Measurements from ENCODE around the gene ING4.

ING4 gene

GRCh38 chr12:6632026-6632983 is 30.6 kb downstream of the ING4 start:
- DNase-seq = peak; percentile 43 to 65

GRCh38 chr12:6631549-6631961 is 31.4 kb downstream of the ING4 start:
- DNase-seq = no peak

- DNase-seq = no peak
Observed at GRCh38 chr12:6630736-6631135, 32.2 kb downstream of the ING4 start.

- DNase-seq = no peak
Observed at GRCh38 chr12:6627616-6628015, 35.3 kb downstream of the ING4 start.

- DNase-seq = peak; percentile 33 to 41
Observed at GRCh38 chr12:6626654-6627283, 36.1 kb downstream of the ING4 start.

GRCh38 chr12:6620885-6621274 is 42.0 kb downstream of the ING4 start:
- no peak for DNase-seq

GRCh38 chr12:6620137-6620884 is 42.6 kb downstream of the ING4 start:
- DNase-seq = no peak

GRCh38 chr12:6618483-6619225 is 44.3 kb downstream of the ING4 start:
- peak; percentile 25 to 29 for DNase-seq

- no peak for DNase-seq
Observed at GRCh38 chr12:6615802-6616201, 47.1 kb downstream of the ING4 start.

- DNase-seq = no peak
Observed at GRCh38 chr12:6614513-6615172, 48.3 kb downstream of the ING4 start.

- DNase-seq = peak; percentile 92 to 94
Observed at GRCh38 chr12:6613776-6614512, 49.0 kb downstream of the ING4 start.

GRCh38 chr12:6613015-6613775 is 49.7 kb downstream of the ING4 start:
- DNase-seq = peak; percentile 90 to 92

GRCh38 chr12:6612652-6613014 is 50.3 kb downstream of the ING4 start:
- DNase-seq = no peak

GRCh38 chr12:6612247-6612646 is 50.7 kb downstream of the ING4 start:
- DNase-seq = no peak

GRCh38 chr12:6608592-6609281 is 54.2 kb downstream of the ING4 start:
- DNase-seq = no peak

GRCh38 chr12:6607751-6608591 is 54.9 kb downstream of the ING4 start:
- DNase-seq = peak; percentile 89 to 91

- DNase-seq = no peak
Observed at GRCh38 chr12:6606331-6607131, 56.4 kb downstream of the ING4 start.

All from Kasumi-1 (cell line).